K562 (cell line): Measurements from ENCODE around the gene LRCH1. TPM values are rescaled to one million over a fixed set of nuclear protein-coding genes. Genes with fewer than 3 reads are reported as not detected.

ENCODE experiments used
- ATAC-seq: fragments of 200-7000 bp; cut with Tn5 transposase; 3 replicates; pipeline ENCODE4 v1.9.1; 2020; ENCODE audit warnings: moderate library complexity
- BruUV-seq: library from RNA; stranded (reverse); fragments of 400-500 nt; replicated peaks from 2 replicates; lab custom pipeline; 2021; lab: Mats Ljungman, UMichigan
- CTCF ChIA-PET: fragments of 300-600 bp; formaldehyde crosslinking; extraction: SDS; loops from one replicate; lab custom pipeline; 2021; ENCODE audit warnings: low intra/inter-chr PET ratio; lab: Yijun Ruan, JAX
- POLR2A ChIA-PET: fragments of 300-600, 350-650 bp; sonication (Branson Sonifier 250); formaldehyde crosslinking; extraction: SDS; loops from one replicate; lab custom pipeline; 2021; ENCODE audit warnings: antibody characterized with exemption, inconsistent platforms; lab: Yijun Ruan, JAX
- DNase-seq, 4 experiments: peaks; one replicate each; pipeline versions ENCODE4 v3.0.0 to v3.0.0-alpha.2; 2011 to 2018; ENCODE audit warnings: low spot score in 3 of 4, mixed read lengths in 3 of 4; ENCODE audit errors: extremely low read depth in 1 of 4
- FAIRE-seq: peaks from 2 replicates; lab custom pipeline; 2011; peaks lifted over from hg19 to GRCh38; lab: Jason Lieb, UNC
- H2AFZ ChIP-seq: 2 replicates; pipeline ENCODE4 v1.6.0; 2011; ENCODE audit warnings: low read depth, low read length, control low read depth, inconsistent platforms
- H3K27ac ChIP-seq: fragments of 200-600 bp; 3 replicates; pipeline ENCODE4 v1.8.0; 2011; ENCODE audit warnings: low read depth, mild to moderate bottlenecking, control low read depth, inconsistent platforms, low read length, moderate library complexity, mixed read lengths; ENCODE audit errors: extremely low read depth
- H3K27me3 ChIP-seq, 2 experiments: fragments of 300-600 bp in 1 of 2; 2 replicates in 1 of 2; 3 replicates in 1 of 2; pipeline versions ENCODE4 v1.6.0 to v1.8.0; 2011; ENCODE audit warnings: inconsistent platforms in 2 of 2, low read length in 2 of 2, mild to moderate bottlenecking in 1 of 2, mixed read lengths in 1 of 2, moderate library complexity in 1 of 2; ENCODE audit not compliant: control insufficient read depth in 2 of 2, insufficient read depth in 2 of 2
- H3K36me3 ChIP-seq: fragments of 300-600 bp; 3 replicates; pipeline ENCODE4 v1.8.0; 2011; ENCODE audit warnings: mild to moderate bottlenecking, low read length, inconsistent platforms; ENCODE audit not compliant: control insufficient read depth, insufficient read depth
- H3K4me1 ChIP-seq, 2 experiments: fragments of 200-600 bp in 1 of 2; replicated peaks in 1 of 2; 2 replicates in 1 of 2; 3 replicates in 1 of 2; pipeline versions ENCODE4 v1.5.1 to v1.8.0; 2011; ENCODE audit warnings: inconsistent platforms in 2 of 2, low read length in 2 of 2, mild to moderate bottlenecking in 1 of 2, mixed read lengths in 1 of 2, moderate library complexity in 1 of 2; ENCODE audit not compliant: control insufficient read depth in 2 of 2, insufficient read depth in 2 of 2
- H3K4me2 ChIP-seq: 2 replicates; pipeline ENCODE4 v1.6.1; 2011; ENCODE audit warnings: low read length, control low read depth, inconsistent platforms, mixed read lengths; ENCODE audit not compliant: insufficient read depth
- H3K4me3 ChIP-seq: fragments of 200-600 bp; sonication (generic), shearing (Covaris generic); 2 replicates; pipeline ENCODE4 v1.5.1; 2016; ENCODE audit warnings: control low read depth, inconsistent platforms
- H3K79me2 ChIP-seq: fragments of 200-600 bp; 3 replicates; pipeline ENCODE4 v1.8.0; 2011; ENCODE audit warnings: low read length, inconsistent platforms; ENCODE audit not compliant: control insufficient read depth, insufficient read depth
- H3K9ac ChIP-seq, 2 experiments: 2 replicates each; pipeline versions ENCODE4 v1.6.0 to v1.6.1; 2011; ENCODE audit warnings: low read depth in 2 of 2, low read length in 2 of 2, control low read depth in 1 of 2, inconsistent platforms in 1 of 2, mild to moderate bottlenecking in 1 of 2, mixed read lengths in 1 of 2; ENCODE audit not compliant: insufficient read depth in 1 of 2
- H3K9me1 ChIP-seq: one replicate; pipeline ENCODE4 v1.6.0; 2011; ENCODE audit warnings: inconsistent platforms, mild to moderate bottlenecking, low read length, moderate library complexity; ENCODE audit not compliant: control insufficient read depth, insufficient read depth
- H3K9me3 ChIP-seq: replicated peaks from 2 replicates; pipeline ENCODE4 v1.5.1; 2011; ENCODE audit warnings: low read depth, low read length, inconsistent platforms; ENCODE audit not compliant: control insufficient read depth, insufficient read depth
- H4K20me1 ChIP-seq: replicated peaks from 2 replicates; pipeline ENCODE4 v1.6.1; 2011; ENCODE audit warnings: low read length, inconsistent platforms, mixed read lengths; ENCODE audit not compliant: control insufficient read depth, insufficient read depth
- ASH1L ChIP-seq: fragments of 450-650 bp; IDR thresholded peaks from 2 replicates; pipeline ENCODE4 v1.6.1; 2018; ENCODE audit warnings: borderline replicate concordance, mild to moderate bottlenecking, low read depth; ENCODE audit not compliant: partially characterized antibody
- BCOR ChIP-seq: fragments of 450-650 bp; IDR thresholded peaks from 2 replicates; pipeline ENCODE4 v1.6.1; 2016
- ESRRA ChIP-seq: fragments of 450-650 bp; IDR thresholded peaks from 2 replicates; pipeline ENCODE4 v1.6.1; 2014; ENCODE audit warnings: low read depth, mild to moderate bottlenecking, moderate library complexity, borderline replicate concordance
- MTA3 ChIP-seq: fragments of 450-650 bp; formaldehyde crosslinking; IDR thresholded peaks from 2 replicates; pipeline ENCODE4 v1.6.1; 2017; ENCODE audit warnings: mild to moderate bottlenecking, borderline replicate concordance
- NR0B1 ChIP-seq: fragments of 450-650 bp; IDR thresholded peaks from one replicate; pipeline ENCODE4 v1.6.1; 2018; ENCODE audit warnings: mild to moderate bottlenecking, moderate library complexity; ENCODE audit not compliant: partially characterized antibody
- TRIM24 ChIP-seq, 2 experiments: fragments of 450-650 bp; IDR thresholded peaks; 2 replicates each; pipeline ENCODE4 v1.6.1; 2016
- ZNF518B ChIP-seq: fragments of 250-450 bp; sonication (Bioruptor Pico); IDR thresholded peaks from 2 replicates; pipeline ENCODE4 v1.5.0; 2021; ENCODE audit warnings: mild to moderate bottlenecking, moderate library complexity
- ZNF830 ChIP-seq: fragments of 250-450 bp; sonication (Bioruptor Pico); IDR thresholded peaks from 2 replicates; pipeline ENCODE4 v1.5.0; 2021; ENCODE audit warnings: mild to moderate bottlenecking
- WGBS: fragments of 100-300 bp; shearing (Covaris generic); methylation state at CpG from one replicate; pipeline ENCODE4 v1.1.6; 2016; ENCODE audit warnings: low coverage, mixed read lengths; ENCODE audit not compliant: insufficient coverage; ENCODE audit errors: missing lambda C conversion rate; 5-methylcytosine and 5-hydroxymethylcytosine counted together
- in situ Hi-C: fragments of 300-500 bp; cut with MboI; formaldehyde crosslinking; loops from 4 replicates; pipeline ENCODE4 v1.15.0; 2018; ENCODE audit warnings: inconsistent platforms, mixed read lengths
- intact Hi-C: fragments of 100-400 bp; cut with micrococcal nuclease; formaldehyde crosslinking; loops from 2 replicates; pipeline ENCODE4 v1.14.2; 2022
- polyA plus RNA-seq, 8 experiments: library from polyadenylated mRNA; depleted of rRNA in 4 of 8; stranded (reverse) in 5 of 8; unstranded in 3 of 8; fragments of >200 nt; fragmentation: Nextera tagmentation in 2 of 8; fragmentation: Illumina TruSeq in 1 of 8; extraction: Ambion mirVana in 2 of 8; extraction: Trizol in 1 of 8; gene quantifications; 2 replicates each; pipeline versions ENCODE4 v1.2.1 to v1.2.3, GENCODE V29; 2011 to 2014; ENCODE audit warnings: inconsistent platforms in 1 of 8, missing spikeins in 1 of 8
- total RNA-seq, 7 experiments: library from RNA; depleted of rRNA in 6 of 7; stranded (reverse); fragments of >200 nt in 6 of 7; fragmentation: Illumina TruSeq in 2 of 7; extraction: Trizol in 2 of 7; gene quantifications; 2 replicates each; pipeline versions ENCODE4 v1.2.1 to v1.2.3, GENCODE V29; 2011 to 2021; ENCODE audit warnings: low replicate concordance in 1 of 7

LRCH1 gene
- total and polyA plus RNA-seq, 9 of the 15 experiments (the other 6 are each of a cell fraction or from before 2014, with no cell fraction given) = 1.1 to 6.8 (median 3.7) TPM

- TF ChIP-seq BCOR = no peak
Observed at GRCh38 chr13:46621792-46622629, 69.0 kb downstream of the LRCH1 start (continued).

- Histone ChIP-seq H2AFZ (no peak overlapping the region), H3K27me3 (no peaks in the 10 kb centered on the region), H3K4me1 (peaks cover 0 to 3% of the 10 kb centered on the region in 2 experiments; a peak in 1 of 5 replicates), H3K9me3 (no peaks in the 10 kb centered on the region), H3K4me3 (no peak overlapping the region), H3K36me3 (no peaks in the 10 kb centered on the region), H3K27ac (no peak overlapping the region), H3K4me2 (no peak overlapping the region), H3K9ac (no peak overlapping the region), H4K20me1 (peaks cover 12% of the 10 kb centered on the region), H3K9me1 (no peaks in the 10 kb centered on the region), H3K79me2 (peaks cover 5% of the 10 kb centered on the region)
- in situ Hi-C loops (no loop called here), intact Hi-C loops (no loop called here)
- ATAC-seq (no peak), FAIRE-seq (no peak), DNase-seq (no peak)
- CTCF ChIA-PET = no interaction called here
- no TSS peak for BruUV-seq
- POLR2A ChIA-PET = interaction anchor here (1.0 kb wide), 1 partner anchor 15 kb away, joined by 3 read pairs; no protein-coding TSS in a partner anchor
- WGBS = 48% methylated on average over 4 of the region's 4 CpGs
- TF ChIP-seq ESRRA (no peak), NR0B1 (no peak), ZNF518B (CRISPR knock-in tag) (no peak), TRIM24 (IDR thresholded peaks at IDR 0.05) (no peak), MTA3 (no peak), ASH1L (no peak), ZNF830 (no peak)
Observed at GRCh38 chr13:46622630-46623256, 69.8 kb downstream of the LRCH1 start.
